Stimulated activated CD4-positive, alpha-beta T cell treated with anti-CD3 and anti-CD28 coated beads, TNF-alpha, amount 100 ng/mL, for 24 hours (primary cell): ENCODE data around the gene SWSAP1.
"Not testable (repeated sequence)": the region's sequence is repeated elsewhere in the genome, so short reads cannot be mapped to it uniquely, and the experiment has no call there.

Experiments used
- DNase-seq, 3 experiments: peaks; one replicate each; pipeline ENCODE4 v3.0.0-alpha.2; 2020; ENCODE audit warnings: low read depth in 3 of 3

The SWSAP1 gene

DNA sequence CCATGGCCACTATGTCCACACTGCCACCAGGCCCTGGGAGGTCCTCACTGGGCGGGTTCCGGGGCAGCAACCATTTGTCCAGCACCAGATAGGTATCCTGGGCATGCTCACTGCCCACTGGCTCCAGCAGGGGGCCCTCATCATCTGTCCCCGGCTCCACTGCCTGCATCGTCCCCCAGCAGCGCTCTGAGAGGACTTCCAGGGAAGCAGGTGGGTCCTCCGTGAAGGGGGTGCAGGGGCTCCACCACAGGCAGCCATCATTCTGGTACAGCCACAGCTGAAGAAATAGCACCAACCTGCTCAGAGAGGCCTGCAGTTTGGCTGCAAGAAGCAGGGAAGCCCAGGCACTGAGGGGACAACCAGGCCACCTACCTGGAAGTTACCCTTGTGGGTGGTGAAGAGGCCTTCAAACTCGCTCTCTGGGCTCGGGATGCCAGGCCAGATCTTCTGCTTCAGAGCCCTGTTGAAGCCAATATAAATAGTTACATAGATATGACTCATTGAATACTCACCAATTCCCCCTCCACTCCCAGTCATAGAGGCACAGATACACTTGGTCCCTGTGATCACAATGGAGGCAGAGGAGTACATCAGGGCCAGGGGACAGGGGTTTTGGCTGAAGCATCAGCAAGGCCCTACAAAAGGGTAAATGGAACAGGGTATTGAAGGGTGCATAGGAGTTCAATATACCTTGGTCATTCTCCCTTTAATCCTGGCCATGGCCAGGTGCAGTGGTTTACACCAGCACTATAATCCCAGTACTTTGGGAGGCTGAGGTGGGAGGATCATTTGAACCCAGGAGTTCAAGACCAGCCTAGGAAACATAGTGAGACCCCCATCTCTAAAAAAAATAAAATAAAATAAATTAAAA lies 4.1 kb downstream of the SWSAP1 start:
- DNase-seq = no peak

DNA sequence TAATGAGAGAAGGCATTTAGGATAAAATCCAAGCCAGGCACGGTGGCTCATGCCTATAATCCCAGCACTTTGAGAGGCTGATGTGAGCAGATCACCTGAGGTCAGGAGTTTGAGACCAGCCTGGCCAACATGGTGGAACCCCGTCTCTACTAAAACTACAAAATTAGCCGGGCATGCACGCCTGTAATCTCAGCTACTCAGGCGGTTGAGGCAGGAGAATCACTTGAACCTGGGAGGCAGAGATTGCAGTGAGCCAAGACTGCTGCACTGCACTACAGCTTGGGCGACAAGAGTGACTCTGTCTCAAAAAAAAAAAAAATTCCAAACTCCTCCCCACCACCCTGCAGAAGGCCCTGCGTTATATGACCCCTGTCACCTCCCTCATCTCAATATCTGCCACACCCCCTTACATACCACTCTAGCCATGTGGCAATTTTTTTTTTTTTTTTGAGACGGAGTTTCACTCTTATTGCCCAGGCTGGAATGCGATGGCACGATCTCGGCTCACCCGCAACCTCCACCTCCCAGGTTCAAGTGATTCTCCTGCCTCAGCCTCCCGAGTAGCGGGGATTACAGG lies 4.9 kb downstream of the SWSAP1 start:
- not testable (repeated sequence) for DNase-seq

DNA sequence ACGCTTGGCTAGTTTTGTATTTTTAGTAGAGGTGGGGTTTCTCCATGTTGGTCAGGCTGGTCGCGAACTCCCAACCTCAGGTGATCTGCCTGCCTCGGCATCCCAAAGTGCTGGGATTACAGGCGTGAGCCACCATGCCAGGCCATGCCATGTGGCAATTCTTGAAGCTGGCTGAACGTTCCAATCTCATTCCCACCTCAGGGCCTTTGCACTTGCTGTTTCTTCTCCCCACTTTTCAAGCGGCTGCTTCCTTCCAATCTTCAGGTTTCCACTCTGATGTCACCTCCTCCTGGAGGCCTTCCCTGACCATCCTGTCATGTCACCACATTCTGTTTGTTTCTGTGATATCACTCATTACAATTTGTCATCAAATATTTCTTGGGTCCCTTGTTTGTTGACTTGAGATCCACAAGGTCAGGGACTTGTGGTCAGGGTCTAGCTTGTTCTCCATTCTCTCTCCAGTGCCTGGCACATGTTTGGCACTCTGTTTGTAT lies 5.4 kb downstream of the SWSAP1 start:
- no peak for DNase-seq

DNA sequence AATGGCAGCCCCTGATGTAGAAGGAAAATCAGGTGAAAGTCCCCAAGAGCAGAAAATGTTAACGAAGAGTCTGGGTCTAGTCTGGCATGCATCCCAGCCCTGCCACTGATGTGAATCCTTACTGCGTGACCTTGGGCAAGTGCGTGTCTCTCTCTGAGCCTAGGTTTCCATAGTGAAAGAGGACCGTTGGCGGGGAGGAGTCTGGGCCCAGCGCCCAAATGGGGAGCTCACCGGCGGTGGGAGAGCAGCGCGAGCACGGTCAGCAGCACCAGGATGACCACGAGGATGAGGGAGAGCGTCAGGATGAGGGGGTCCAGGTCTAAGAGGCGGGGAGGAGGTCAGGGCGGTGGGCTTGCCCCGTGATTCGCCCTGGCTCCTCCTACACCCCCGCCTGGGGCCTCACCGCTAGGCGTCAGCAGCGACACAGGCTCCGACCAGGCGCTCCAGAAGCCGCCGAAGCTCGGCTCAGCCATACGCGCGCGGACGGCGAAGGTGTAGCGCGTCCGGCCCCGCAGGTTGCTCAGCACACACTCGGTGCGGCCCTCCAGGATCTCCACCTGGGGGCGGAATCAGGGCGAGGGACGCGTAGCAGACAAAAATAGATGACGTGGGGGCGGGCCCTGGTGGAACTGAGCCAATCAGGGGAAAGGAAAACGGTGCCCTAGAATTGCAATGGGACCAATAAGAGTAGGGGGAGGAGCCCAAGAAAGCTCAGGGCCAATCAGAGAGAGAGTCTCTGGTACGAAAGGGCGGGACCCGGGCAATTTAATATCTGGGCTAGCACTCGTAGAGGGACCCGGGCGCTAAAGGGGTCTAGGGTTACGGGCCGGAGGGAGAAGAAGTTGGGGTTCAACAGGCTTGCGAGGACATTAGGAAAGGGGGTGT lies 6.4 kb downstream of the SWSAP1 start:
- DNase-seq = peak; percentile 87 to 95 (median 90)

DNA sequence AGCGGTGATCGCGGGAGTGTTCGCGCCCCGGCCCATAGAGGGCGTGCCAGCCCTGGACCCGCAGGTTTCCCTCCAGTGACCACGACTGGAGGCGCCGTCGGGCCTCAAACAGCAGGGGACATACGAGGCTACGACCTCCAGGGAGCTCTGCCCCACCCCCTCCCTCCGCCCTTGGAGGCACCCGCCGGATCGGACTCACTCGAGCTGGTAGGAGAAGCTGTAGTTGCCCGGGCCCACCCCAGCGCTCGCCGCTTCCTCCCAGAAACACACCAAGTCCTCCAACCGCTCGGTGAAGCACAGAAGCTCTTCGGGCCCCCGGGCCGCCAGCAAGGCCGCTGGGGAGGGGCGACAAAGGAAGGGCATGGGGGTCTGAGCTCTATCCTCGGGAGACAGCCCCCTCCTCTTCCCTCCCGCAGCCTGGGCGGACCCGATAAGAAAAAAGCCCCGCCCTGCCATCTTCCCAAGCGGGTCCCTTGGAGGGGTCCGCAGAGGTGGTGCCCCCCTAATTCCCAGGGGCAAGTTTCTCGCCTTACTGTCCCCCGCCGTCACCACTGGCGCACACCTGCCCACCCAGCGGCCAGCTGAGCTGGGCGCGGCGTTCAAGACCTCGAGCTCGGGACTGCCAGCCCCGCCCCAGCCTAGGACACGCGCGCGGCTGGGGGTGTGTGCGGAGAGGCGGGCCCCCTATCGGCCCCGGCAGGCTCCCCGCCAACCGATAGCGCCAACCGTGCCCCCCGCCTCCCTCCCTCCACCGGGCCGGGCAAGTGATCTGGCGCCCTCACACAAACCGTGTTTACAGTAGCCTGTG lies 8.6 kb downstream of the SWSAP1 start:
- DNase-seq = peak in 1 of 3 experiments; percentile 42

DNA sequence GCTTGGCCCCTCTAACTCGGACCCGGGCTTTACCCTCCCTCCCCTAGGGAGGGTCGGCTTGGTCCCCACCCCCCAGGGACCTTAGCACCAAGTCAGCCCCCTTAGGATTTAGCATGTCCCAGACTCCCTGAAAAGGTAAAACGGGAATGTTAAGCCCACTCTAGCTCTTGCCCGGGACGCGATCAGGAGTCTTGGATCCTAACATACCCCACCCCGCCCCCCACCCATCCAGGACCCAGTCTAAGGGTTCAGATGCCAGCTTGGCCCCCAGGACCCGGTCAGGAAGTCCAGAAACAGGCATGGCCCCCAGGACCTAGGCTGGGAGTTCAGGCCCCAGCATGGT lies 9.2 kb downstream of the SWSAP1 start:
- DNase-seq = no peak

DNA sequence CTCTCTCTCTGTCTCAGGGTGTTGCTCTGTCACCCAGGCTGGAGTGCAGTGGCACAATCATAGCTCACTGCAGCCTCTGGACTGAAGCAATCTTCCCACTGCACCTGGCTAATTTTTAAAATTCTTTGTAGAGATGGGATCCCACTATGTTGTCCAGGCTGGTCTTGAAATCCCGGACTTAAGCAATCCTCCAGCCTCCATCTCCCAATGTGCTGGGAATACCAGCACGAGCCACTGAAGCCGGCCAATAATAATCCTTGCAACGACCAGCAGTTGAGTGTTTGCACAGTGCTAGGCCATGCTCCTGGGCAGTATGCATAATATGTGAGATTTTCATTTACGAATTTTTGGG lies 10.3 kb downstream of the SWSAP1 start:
- DNase-seq = no peak

DNA sequence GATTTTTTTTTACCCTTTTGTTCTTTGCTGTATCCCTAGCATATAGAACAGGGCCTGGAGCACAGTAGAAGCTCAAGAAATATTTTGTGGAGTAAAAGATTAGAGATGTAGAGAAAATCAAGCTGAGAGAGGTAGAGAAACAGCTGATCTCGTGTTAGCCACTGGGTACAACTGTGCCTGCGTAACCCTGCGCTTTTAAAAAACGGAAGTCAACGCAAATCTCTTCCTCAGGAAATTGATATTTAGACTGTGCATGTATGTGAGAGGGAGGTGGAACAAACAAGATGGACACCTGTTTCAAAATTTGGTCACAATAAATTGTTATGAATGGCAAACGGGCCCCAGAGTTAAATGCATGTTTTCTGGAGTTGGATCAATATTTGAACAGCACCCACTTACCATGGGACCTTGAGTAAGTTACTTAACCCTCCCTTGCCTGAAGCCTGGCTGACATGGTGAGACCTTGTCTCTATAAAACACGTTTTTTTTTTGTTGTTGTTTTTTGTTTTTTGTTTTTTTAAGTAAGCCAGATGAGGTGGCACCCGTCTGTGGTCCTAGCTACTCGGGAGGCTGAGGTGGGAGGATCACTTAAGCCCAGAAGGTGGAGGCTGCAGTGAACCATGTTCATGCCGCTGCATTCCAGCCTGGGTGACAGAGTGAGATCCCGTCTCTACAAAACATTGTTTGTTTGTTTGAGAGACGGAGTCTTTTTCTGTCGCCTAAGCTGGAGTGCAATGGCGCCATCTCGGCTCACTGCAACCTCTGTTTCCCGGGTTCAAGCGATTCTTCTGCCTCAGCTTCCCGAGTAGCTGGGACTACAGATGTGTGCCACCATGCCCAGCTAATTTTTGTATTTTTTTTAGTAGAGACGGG lies 12.9 kb downstream of the SWSAP1 start:
- DNase-seq = no peak

DNA sequence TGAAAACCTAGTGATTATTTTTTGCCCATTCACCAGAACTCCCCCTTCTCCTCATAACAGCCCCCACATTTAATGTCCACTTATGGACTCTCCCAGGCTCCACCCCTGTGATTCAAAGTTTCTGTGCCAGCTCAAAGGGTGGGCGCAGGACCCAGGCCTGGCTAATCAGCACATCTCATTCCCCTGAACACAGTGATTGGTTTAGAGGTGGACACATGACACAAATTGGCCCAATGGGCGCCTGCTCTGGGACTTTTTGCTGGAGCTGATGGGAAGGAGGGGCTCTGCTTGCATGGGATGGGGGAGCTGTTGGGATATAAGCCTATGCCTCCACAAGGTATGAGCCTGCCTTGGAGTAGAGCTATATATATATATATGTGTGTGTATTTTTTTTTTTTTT lies 15.9 kb downstream of the SWSAP1 start:
- no peak for DNase-seq

DNA sequence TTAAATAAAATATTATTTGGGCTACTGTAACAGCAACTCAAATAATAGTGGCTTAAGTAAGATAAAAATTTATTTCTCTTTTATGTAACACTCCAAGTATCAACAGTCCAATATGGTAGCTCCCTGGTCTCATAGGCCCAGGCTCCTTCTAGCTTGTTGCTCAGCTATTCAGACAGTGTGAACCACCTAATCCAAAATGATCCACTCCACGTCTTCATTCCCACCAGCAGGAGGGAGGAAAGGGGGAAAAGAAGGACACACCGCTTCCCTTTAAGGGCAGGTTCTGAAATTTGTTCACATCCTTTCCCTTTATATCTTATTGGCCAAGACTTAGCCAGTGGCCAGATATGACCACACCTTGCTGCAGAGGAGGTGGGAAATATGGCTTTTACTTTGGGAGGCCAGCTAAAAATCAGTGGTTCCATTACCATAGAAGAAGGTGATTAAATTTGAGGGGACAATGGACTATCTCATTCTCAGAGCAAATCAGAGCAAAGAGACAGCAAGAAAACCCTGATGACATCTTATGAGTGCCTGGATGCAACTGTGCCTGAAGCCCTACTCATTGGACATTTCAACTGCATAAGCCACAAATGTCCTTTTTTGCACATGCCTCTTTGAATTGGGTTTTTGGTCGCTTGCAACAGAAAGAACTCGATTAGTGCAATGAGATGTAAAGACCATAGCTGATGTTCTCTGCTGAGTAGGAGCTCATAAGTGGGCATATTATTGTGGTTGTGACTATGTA lies 16.6 kb downstream of the SWSAP1 start:
- no peak for DNase-seq

DNA sequence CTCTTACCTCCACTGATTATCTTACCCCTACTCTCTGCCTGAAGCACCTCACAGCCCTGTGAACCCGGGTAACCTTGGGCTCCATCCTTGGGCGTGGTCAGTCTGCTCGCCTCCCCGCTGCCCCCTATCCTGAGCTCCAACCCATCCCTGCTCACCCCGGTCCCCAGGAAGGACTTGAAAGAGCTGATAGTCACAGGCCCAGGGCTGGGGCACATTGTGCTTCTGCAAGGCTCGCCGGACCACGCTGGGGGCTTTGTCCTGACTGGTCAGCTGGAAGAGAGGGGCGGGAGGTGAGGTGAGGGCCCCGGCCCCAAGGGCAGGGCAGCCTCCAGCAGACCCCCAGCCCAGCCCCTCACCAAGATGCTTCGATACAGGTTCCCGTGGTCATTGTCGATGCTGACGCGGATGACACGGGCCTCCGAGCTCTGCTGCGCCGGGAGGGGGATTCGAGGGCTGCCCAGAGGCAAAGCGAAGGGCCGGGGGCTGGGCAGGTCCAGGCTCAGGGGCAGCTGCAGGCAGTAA lies 22.7 kb downstream of the SWSAP1 start:
- no peak for DNase-seq

DNA sequence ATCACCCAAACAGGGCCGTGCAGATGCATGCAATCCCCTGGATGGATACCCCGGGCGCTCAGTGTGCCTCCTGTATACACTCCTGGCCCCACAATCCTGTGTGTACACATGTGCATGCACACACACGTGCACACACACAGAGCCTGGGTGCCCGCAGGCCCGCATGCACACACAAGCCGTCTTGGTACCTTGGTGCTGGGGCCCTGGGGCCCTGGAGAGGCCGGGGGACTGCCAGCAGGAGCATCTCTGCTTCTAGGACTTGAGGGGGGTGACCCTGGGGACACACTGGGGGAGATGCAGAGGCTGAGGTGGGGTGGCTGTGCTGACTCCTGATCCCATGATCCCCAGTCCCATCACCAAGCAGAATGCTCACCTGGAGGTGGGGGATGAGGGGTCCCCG lies 25.2 kb downstream of the SWSAP1 start:
- no peak for DNase-seq

DNA sequence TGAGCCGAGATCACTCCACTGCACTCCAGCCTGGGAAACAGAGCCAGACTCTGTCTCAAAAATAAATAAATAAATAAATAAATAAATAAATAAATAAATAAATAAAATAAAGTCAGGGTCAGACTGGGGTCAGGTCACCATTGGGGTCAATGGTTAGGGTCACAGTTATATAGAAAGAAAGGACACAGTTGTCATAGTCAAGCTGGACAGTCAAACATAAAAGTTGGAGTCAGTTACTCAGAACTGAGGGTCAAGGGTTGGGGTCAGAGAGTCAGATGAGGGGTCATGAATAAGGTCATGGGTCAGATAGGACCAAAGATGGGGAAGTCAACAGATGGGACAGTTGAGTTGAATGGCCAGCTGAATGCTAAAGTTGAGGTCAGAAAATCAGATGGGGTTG lies 26.3 kb downstream of the SWSAP1 start:
- DNase-seq = no peak

DNA sequence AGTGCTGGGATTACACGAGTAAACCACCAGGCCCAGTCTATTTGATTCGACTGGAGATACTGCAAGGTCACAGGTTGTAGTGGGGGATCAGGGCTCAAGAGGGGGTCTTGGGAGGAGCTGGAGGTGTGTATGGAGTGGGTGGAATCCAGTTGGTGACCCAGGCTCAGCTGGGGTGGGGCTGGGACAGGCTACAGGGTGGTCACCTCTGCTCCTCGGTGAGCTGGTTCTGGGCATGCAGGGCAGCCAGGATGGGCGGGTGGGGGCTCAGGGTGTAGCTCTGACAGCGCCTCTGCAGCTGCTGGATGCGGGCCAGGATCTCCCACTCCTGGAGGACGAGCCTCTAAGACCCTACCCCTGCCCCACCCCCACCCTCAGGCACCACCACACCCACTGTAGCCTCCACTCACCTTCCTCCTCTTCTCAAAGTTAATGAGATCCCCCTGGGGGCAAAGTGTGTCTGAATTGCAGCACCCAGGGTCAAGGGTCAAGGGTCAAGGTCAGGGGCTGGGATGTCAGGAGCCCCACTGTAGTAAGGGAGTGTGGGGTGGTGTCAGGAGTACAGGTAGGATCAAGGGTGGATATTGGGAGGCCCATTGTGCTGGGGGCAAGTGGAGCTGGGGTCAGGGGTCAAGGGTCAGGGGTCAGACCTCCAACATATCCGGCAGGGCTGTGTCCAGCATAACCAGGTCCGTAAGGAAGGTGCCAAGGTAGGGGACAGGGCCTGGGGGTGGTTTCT lies 27.5 kb downstream of the SWSAP1 start:
- no peak for DNase-seq

DNA sequence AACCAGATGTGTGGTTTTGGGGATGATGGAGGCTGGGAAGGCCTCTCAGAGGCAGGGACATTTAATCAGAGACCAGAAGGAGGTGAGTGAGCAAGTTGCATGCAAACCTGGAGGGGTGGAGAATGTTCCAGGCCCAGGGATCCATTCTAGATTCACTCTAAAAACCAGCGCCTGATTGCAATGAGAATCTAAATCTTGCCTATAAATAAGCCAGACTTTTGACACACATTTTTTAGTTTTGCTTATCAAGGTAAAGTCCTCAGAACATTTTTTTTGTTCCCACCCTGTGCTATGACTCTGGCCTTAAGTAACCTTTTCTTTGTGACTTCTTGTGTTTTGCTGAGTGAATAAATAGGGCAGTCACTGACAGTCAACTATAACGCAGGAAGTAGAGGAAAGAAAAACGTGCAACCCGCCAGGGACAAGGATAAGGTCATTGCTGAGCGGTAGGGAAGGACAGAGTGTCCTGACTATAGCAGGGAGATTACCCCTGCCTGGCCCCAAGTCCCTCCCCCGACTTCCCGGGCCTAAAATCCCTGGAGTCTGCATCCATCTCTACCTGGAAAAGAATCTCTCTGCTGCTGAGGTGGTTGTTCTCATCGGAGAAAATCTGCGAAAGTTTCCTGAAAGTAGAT lies 30.2 kb downstream of the SWSAP1 start:
- no peak for DNase-seq

DNA sequence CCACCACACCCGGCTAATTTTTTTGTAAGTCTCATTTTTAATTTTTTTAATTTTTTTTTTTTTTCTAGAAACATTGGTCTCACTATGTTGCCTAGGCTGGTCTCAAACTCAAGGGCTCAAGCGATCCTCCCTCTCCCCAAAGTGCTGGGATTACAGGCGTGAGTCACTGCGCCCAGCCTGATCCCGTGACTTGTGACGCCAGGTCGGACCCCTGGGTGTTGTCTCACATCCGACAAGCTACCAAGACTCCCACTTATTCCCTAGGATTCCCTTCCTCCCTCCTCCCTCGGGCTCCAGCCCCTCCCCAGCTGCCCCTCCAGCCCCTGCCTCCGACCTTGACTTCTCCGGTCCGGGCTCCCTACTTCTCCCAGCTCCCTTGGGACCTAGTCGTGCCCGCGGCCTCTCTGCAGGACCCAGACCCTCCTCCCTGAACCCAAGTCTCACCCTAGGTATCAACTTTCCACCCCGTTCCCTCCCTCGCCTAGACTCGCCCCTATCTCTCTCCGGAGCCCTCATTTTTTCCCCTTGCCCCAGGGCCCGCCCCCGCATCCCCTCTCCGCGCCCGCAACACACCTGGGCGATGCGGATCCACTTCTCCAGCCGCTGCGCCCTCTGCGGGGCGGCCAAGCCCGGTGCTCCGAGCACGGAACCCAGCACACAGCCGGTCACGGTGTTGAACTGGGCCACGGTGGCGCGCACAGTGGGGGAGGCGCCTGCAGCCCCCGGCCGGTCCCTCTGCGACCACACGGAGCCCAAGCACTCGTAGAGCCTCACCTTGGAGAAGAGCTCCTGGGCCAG lies 31.6 kb downstream of the SWSAP1 start:
- peak in 1 of 3 experiments; percentile 60 for DNase-seq

DNA sequence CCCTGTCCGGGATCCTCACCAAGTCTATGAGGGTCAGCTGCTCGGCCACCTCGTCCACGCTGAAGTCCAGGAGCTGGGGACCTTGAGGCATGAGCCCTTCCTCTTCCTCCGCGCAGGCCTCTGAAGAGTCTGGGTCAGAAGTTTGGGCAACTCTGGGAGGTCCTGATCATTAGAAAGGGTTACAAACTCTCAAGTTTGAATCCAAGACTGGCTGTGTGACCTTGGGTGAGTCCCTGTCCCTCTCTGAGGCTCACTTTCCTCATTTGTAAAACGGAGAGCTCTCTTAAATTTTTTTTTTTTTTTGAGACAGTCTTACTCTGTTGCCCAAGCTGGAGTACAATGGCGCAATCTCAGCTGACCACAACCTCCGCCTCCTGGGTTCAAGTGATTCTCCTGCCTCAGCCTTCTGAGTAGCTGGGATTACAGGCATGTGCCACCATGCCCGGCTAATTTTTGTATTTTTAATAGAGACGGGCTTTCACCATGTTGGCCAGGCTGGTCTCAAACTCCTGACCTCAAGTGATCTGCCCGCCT lies 32.3 kb downstream of the SWSAP1 start:
- not testable (repeated sequence) for DNase-seq
